Right atrium auricular region (tissue), 2 donors: ENCODE measurements around the gene CCDC12. TPM values are rescaled to one million over a fixed set of nuclear protein-coding genes. Genes with fewer than 3 reads are reported as not detected.

Source experiments
- DNase-seq: peaks from one replicate; pipeline ENCODE4 v3.0.0-alpha.2; 2019; ENCODE audit warnings: low spot score
- H3K27ac ChIP-seq, 2 donors: fragments of 200-600 bp; sonication (generic); 1 replicate in 1 of 2; 2 replicates in 1 of 2; pipeline ENCODE4 v1.5.1; 2016 to 2019
- H3K27me3 ChIP-seq, 2 donors: fragments of 200-600 bp; sonication (generic); one replicate each; pipeline versions ENCODE4 v1.5.1 to v1.6.0; 2017 to 2019
- H3K36me3 ChIP-seq: fragments of 200-600 bp; sonication (generic); one replicate; pipeline ENCODE4 v1.5.1; 2016
- H3K4me1 ChIP-seq, 2 donors: fragments of 200-600 bp; sonication (generic); one replicate each; pipeline versions ENCODE4 v1.5.1 to v1.6.0; 2017 to 2019
- H3K4me3 ChIP-seq, 2 donors: fragments of 200-600 bp; sonication (generic); 1 replicate in 1 of 2; 2 replicates in 1 of 2; pipeline ENCODE4 v1.5.1; 2017 to 2019; ENCODE audit warnings: mild to moderate bottlenecking in 1 of 2, moderate library complexity in 1 of 2
- H3K9me3 ChIP-seq, 2 donors: fragments of 200-600 bp; sonication (generic); one replicate each; pipeline ENCODE4 v1.5.1; 2019
- CTCF ChIP-seq, 2 donors: fragments of 200-600 bp; sonication (generic); IDR thresholded peaks; one replicate each; pipeline ENCODE4 v1.5.1; 2019; ENCODE audit warnings: antibody characterized with exemption in 2 of 2
- total RNA-seq, 2 donors: library from RNA; depleted of rRNA; stranded (reverse); fragments of >200 nt; gene quantifications; one replicate each; pipeline ENCODE4 v1.1.0, GENCODE V29; 2016

The CCDC12 gene
- total RNA-seq, 2 donors from 2014 or later, result 27.5 to 38.6 TPM

- no peak for DNase-seq
- H3K4me3 ChIP-seq, result no peak overlapping the region
- peaks cover 31% of the 10 kb centered on the region for H3K36me3 ChIP-seq
- peaks cover 0 to 11% of the 10 kb centered on the region in 2 donors for H3K4me1 ChIP-seq
- no peak for TF ChIP-seq CTCF (IDR thresholded peaks at IDR 0.05)
- no peaks in the 10 kb centered on the region for H3K27me3 ChIP-seq
- no peak overlapping the region for H3K27ac ChIP-seq
- H3K9me3 ChIP-seq, result no peaks in the 10 kb centered on the region
Observed at GRCh38 chr3:47014036-47014435, 37.5 kb upstream of the CCDC12 start.

DNA sequence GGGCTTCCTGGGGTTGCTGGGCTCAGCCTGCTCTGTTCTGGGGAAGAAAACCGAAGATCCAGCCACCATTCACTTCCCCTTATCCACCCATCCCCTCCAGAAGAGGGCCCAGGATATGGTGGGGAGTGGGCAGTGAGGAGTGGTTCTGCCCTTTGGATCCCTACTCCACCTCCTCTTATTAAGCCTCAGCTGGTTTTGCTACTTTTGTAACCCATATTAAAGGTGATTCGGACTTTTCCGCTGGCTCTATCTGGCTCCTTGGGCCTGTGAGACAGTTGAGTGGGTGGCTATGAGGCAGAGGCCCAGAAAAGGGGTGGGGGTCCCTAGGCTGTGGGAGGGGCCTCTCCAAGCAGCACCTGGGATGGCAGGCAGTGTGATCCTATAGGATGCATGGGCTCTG lies 36.7 kb upstream of the CCDC12 start:
- Histone ChIP-seq H3K27me3 (no peaks in the 10 kb centered on the region), H3K36me3 (peaks cover 23% of the 10 kb centered on the region), H3K27ac (no peak overlapping the region), H3K4me3 (no peak overlapping the region), H3K4me1 (peaks cover 0 to 17% of the 10 kb centered on the region in 2 donors), H3K9me3 (no peaks in the 10 kb centered on the region)
- no peak for DNase-seq
- no peak for TF ChIP-seq CTCF (IDR thresholded peaks at IDR 0.05)

- Histone ChIP-seq H3K36me3 (peaks cover 18% of the 10 kb centered on the region), H3K4me1 (peaks cover 0 to 17% of the 10 kb centered on the region in 2 donors), H3K27ac (no peak overlapping the region), H3K9me3 (no peaks in the 10 kb centered on the region), H3K4me3 (no peak overlapping the region), H3K27me3 (no peaks in the 10 kb centered on the region)
- DNase-seq, result no peak
- no peak for TF ChIP-seq CTCF (IDR thresholded peaks at IDR 0.05)
Observed at GRCh38 chr3:47012342-47013230, 36.0 kb upstream of the CCDC12 start.

GRCh38 chr3:47011371-47011770 lies 34.8 kb upstream of the CCDC12 start:
- Histone ChIP-seq H3K27me3 (no peaks in the 10 kb centered on the region), H3K36me3 (peaks cover 6% of the 10 kb centered on the region), H3K27ac (no peak overlapping the region), H3K9me3 (no peaks in the 10 kb centered on the region), H3K4me1 (peaks cover 0 to 17% of the 10 kb centered on the region in 2 donors), H3K4me3 (no peak overlapping the region)
- TF ChIP-seq CTCF (IDR thresholded peaks at IDR 0.05), result no peak
- DNase-seq, result no peak

- Histone ChIP-seq H3K4me3 (no peak overlapping the region), H3K9me3 (no peaks in the 10 kb centered on the region), H3K27ac (no peak overlapping the region), H3K27me3 (no peaks in the 10 kb centered on the region), H3K36me3 (peaks cover 4% of the 10 kb centered on the region), H3K4me1 (peaks cover 0 to 17% of the 10 kb centered on the region in 2 donors)
- TF ChIP-seq CTCF (IDR thresholded peaks at IDR 0.05), result no peak
- no peak for DNase-seq
Observed at GRCh38 chr3:47010910-47011309, 34.4 kb upstream of the CCDC12 start.
